Non-pigmented ciliary epithelial cell (primary cell): ENCODE measurements around the gene TTC39A.
"Not testable (repeated sequence)": the region's sequence is repeated elsewhere in the genome, so short reads cannot be mapped to it uniquely, and the experiment has no call there.

Source experiments
- DNase-seq: peaks from one replicate; pipeline ENCODE4 v3.0.0-alpha.2; 2010; ENCODE audit warnings: low read depth

The TTC39A gene

GRCh38 chr1:51336711-51337110 is 6.3 kb upstream of the TTC39A start:
- no peak for DNase-seq

GRCh38 chr1:51336004-51336403 is 5.6 kb upstream of the TTC39A start:
- DNase-seq, result no peak

- no peak for DNase-seq
These were observed 1.1 kb upstream of the TTC39A start for GRCh38 chr1:51331206-51332100.

GRCh38 chr1:51329443-51330325 is 678 bp downstream of the TTC39A start:
- DNase-seq, result no peak

- DNase-seq, result no peak
These were observed 1.4 kb downstream of the TTC39A start for GRCh38 chr1:51328926-51329325.

GRCh38 chr1:51328279-51328678 is 2.1 kb downstream of the TTC39A start:
- DNase-seq, result no peak

- no peak for DNase-seq
These were observed 3.0 kb downstream of the TTC39A start for GRCh38 chr1:51327386-51327785.

- no peak for DNase-seq
These were observed 3.5 kb downstream of the TTC39A start for GRCh38 chr1:51326839-51327238.

GRCh38 chr1:51325878-51326755 is 4.2 kb downstream of the TTC39A start:
- no peak for DNase-seq

- no peak for DNase-seq
These were observed 5.0 kb downstream of the TTC39A start for GRCh38 chr1:51325391-51325790.

- not testable (repeated sequence) for DNase-seq
These were observed 5.4 kb downstream of the TTC39A start for GRCh38 chr1:51325011-51325385.

- no peak for DNase-seq
These were observed 5.9 kb downstream of the TTC39A start for GRCh38 chr1:51324251-51325010.

GRCh38 chr1:51323778-51324177 is 6.6 kb downstream of the TTC39A start:
- DNase-seq, result no peak

- no peak for DNase-seq
These were observed 7.8 kb downstream of the TTC39A start for GRCh38 chr1:51322417-51323101.

- DNase-seq, result no peak
These were observed 8.5 kb downstream of the TTC39A start for GRCh38 chr1:51321924-51322280.

GRCh38 chr1:51320967-51321923 is 9.1 kb downstream of the TTC39A start:
- DNase-seq, result no peak

- no peak for DNase-seq
These were observed 12.6 kb downstream of the TTC39A start for GRCh38 chr1:51317798-51318197.

- no peak for DNase-seq
These were observed 13.6 kb downstream of the TTC39A start for GRCh38 chr1:51316846-51317120.

- no peak for DNase-seq
These were observed 14.1 kb downstream of the TTC39A start for GRCh38 chr1:51316113-51316845.
